HEK293 (cell line): ENCODE data around the gene CACHD1.

Experiments
- CTCF ChIA-PET: fragments of 350-600 bp; formaldehyde crosslinking; extraction: SDS; loops from one replicate; lab custom pipeline; 2021; ENCODE audit warnings: antibody characterized with exemption; lab: Yijun Ruan, JAX
- POLR2A ChIA-PET: fragments of 300-600 bp; formaldehyde crosslinking; extraction: SDS; loops from one replicate; lab custom pipeline; 2020; ENCODE audit warnings: antibody characterized with exemption, inconsistent platforms; lab: Yijun Ruan, JAX
- H3K27ac ChIP-seq: fragments of 200-500 bp; sonication (Bioruptor generic); 2 replicates; pipeline ENCODE4 v1.5.1; 2014; ENCODE audit warnings: low read depth, low read length, control low read depth, inconsistent platforms; ENCODE audit errors: extremely low read depth
- H3K36me3 ChIP-seq, 2 experiments: fragments of 200-500 bp in 1 of 2; sonication (Bioruptor generic) in 1 of 2; 1 replicate in 1 of 2; 2 replicates in 1 of 2; pipeline ENCODE4 v1.5.1; 2014 to 2017; ENCODE audit warnings: inconsistent platforms in 2 of 2, low read length in 2 of 2; ENCODE audit not compliant: control insufficient read depth in 2 of 2, insufficient read depth in 1 of 2
- H3K4me1 ChIP-seq: fragments of 200-500 bp; sonication (Bioruptor generic); 2 replicates; pipeline ENCODE4 v1.5.1; 2014; ENCODE audit warnings: mild to moderate bottlenecking, low read length, inconsistent platforms; ENCODE audit not compliant: control insufficient read depth, insufficient read depth
- H3K4me3 ChIP-seq: 2 replicates; pipeline ENCODE4 v1.5.1; 2011; ENCODE audit warnings: low read depth, mild to moderate bottlenecking, control low read depth, low read length, moderate library complexity
- H3K9me3 ChIP-seq: fragments of 200-500 bp; sonication (Bioruptor generic); 2 replicates; pipeline ENCODE4 v1.5.1; 2014; ENCODE audit warnings: low read depth, low read length, inconsistent platforms; ENCODE audit not compliant: control insufficient read depth, insufficient read depth
- ATF2 ChIP-seq: fragments of 450-650 bp; formaldehyde crosslinking; IDR thresholded peaks from 2 replicates; pipeline ENCODE4 v1.5.1; 2016; ENCODE audit warnings: missing biosample characterization, missing genetic modification characterization, low read depth
- BCL11A ChIP-seq: fragments of 450-650 bp; formaldehyde crosslinking; IDR thresholded peaks from 2 replicates; pipeline ENCODE4 v1.5.1; 2016; ENCODE audit warnings: low read depth, missing biosample characterization, missing genetic modification characterization
- GFI1B ChIP-seq: fragments of 450-650 bp; formaldehyde crosslinking; IDR thresholded peaks from 2 replicates; pipeline ENCODE4 v1.5.1; 2016; ENCODE audit warnings: missing biosample characterization, missing genetic modification characterization
- GLI2 ChIP-seq: fragments of 450-650 bp; formaldehyde crosslinking; IDR thresholded peaks from 2 replicates; pipeline ENCODE4; 2017; ENCODE audit warnings: missing biosample characterization, missing genetic modification characterization, low read depth, borderline replicate concordance
- INSM2 ChIP-seq: fragments of 450-650 bp; formaldehyde crosslinking; IDR thresholded peaks from 2 replicates; pipeline ENCODE4 v1.5.1; 2016; ENCODE audit warnings: missing biosample characterization, missing genetic modification characterization
- MZF1 ChIP-seq: fragments of 450-650 bp; formaldehyde crosslinking; IDR thresholded peaks from 2 replicates; pipeline ENCODE4 v1.5.1; 2017; ENCODE audit warnings: missing biosample characterization, missing genetic modification characterization, borderline replicate concordance
- OSR2 ChIP-seq: fragments of 450-650 bp; formaldehyde crosslinking; IDR thresholded peaks from 2 replicates; pipeline ENCODE4 v1.5.1; 2016; ENCODE audit warnings: missing biosample characterization, missing genetic modification characterization
- PRDM10 ChIP-seq: fragments of 450-650 bp; formaldehyde crosslinking; IDR thresholded peaks from 2 replicates; pipeline ENCODE4 v1.5.1; 2016; ENCODE audit warnings: missing biosample characterization, missing genetic modification characterization
- ZBTB20 ChIP-seq: fragments of 450-650 bp; formaldehyde crosslinking; IDR thresholded peaks from 2 replicates; pipeline ENCODE4 v1.5.1; 2016; ENCODE audit warnings: missing biosample characterization, missing genetic modification characterization
- ZNF10 ChIP-seq: fragments of 450-650 bp; formaldehyde crosslinking; IDR thresholded peaks from 2 replicates; pipeline ENCODE4 v1.5.1; 2017; ENCODE audit warnings: missing biosample characterization, missing genetic modification characterization
- ZNF121 ChIP-seq: fragments of 450-650 bp; formaldehyde crosslinking; IDR thresholded peaks from 2 replicates; pipeline ENCODE4 v1.5.1; 2016; ENCODE audit warnings: missing biosample characterization, missing genetic modification characterization
- ZNF184 ChIP-seq: fragments of 450-650 bp; IDR thresholded peaks from 2 replicates; pipeline ENCODE4 v1.5.1; 2018; ENCODE audit warnings: missing biosample characterization, mild to moderate bottlenecking, missing genetic modification characterization
- ZNF248 ChIP-seq: fragments of 450-650 bp; formaldehyde crosslinking; IDR thresholded peaks from 2 replicates; pipeline ENCODE4 v1.5.1; 2017; ENCODE audit warnings: missing biosample characterization, missing genetic modification characterization
- ZNF423 ChIP-seq: fragments of 450-650 bp; formaldehyde crosslinking; IDR thresholded peaks from 2 replicates; pipeline ENCODE4 v1.5.1; 2016; ENCODE audit warnings: missing biosample characterization, missing genetic modification characterization
- ZNF48 ChIP-seq: fragments of 450-650 bp; formaldehyde crosslinking; IDR thresholded peaks from 2 replicates; pipeline ENCODE4 v1.5.1; 2016; ENCODE audit warnings: missing biosample characterization, missing genetic modification characterization
- ZNF629 ChIP-seq: fragments of 450-650 bp; formaldehyde crosslinking; IDR thresholded peaks from 2 replicates; pipeline ENCODE4 v1.5.1; 2017; ENCODE audit warnings: missing biosample characterization, missing genetic modification characterization
- ZNF692 ChIP-seq: fragments of 450-650 bp; formaldehyde crosslinking; IDR thresholded peaks from 2 replicates; pipeline ENCODE4 v1.5.1; 2016; ENCODE audit warnings: missing biosample characterization, missing genetic modification characterization
- ZSCAN18 ChIP-seq: fragments of 450-650 bp; formaldehyde crosslinking; IDR thresholded peaks from 2 replicates; pipeline ENCODE4 v1.5.1; 2016; ENCODE audit warnings: missing biosample characterization, missing genetic modification characterization
- TF ChIP-seq, protein P1 (sequence below): fragments of 450-650 bp; formaldehyde crosslinking; IDR thresholded peaks from 2 replicates; pipeline ENCODE4 v1.5.1; 2017; ENCODE audit warnings: missing biosample characterization, missing genetic modification characterization
- TF ChIP-seq, protein P2 (sequence below): fragments of 450-650 bp; formaldehyde crosslinking; IDR thresholded peaks from 2 replicates; pipeline ENCODE4 v1.5.1; 2016; ENCODE audit warnings: missing biosample characterization, missing genetic modification characterization

Gene CACHD1

GRCh38 chr1:64508629-64509028, 38.7 kb downstream of the CACHD1 start (continued):
- TF ChIP-seq PRDM10 (tag by site-specific recombination) (no peak), GFI1B (no peak), ATF2 (tag by site-specific recombination) (no peak), MZF1 (tag by site-specific recombination) (no peak), ZBTB20 (tag by site-specific recombination) (no peak), GLI2 (tag by site-specific recombination) (no peak), ZNF48 (tag by site-specific recombination) (no peak), BCL11A (no peak), ZNF692 (tag by site-specific recombination) (no peak)

DNA sequence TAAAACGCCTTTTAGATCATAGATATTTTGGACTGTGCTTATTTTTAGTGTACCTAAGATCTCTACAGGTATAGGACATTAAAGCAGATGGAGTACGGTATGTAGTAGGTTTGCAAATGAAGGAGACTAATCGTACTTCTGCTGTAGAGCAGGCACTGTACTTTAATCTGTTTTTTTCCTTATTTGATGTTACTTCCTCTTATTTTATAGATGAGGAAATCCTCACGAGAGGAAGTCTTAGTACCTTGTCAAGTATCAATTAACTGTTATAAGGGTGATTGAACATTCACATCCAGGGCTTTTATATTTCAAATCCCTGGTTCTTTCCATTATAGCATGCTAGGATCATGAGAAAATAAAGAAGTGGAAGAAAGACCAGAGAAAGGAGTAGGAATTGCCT, 41.1 kb downstream of the CACHD1 start:
- no peaks in the 10 kb centered on the region for H3K36me3 ChIP-seq
- CTCF ChIA-PET, result no interaction called here
- H3K27ac ChIP-seq, result no peak overlapping the region
- no peaks in the 10 kb centered on the region for H3K9me3 ChIP-seq
- H3K4me1 ChIP-seq, result peaks cover 32% of the 10 kb centered on the region
- no peak overlapping the region for H3K4me3 ChIP-seq
- POLR2A ChIA-PET, result no interaction called here
- TF ChIP-seq, protein P1, sequence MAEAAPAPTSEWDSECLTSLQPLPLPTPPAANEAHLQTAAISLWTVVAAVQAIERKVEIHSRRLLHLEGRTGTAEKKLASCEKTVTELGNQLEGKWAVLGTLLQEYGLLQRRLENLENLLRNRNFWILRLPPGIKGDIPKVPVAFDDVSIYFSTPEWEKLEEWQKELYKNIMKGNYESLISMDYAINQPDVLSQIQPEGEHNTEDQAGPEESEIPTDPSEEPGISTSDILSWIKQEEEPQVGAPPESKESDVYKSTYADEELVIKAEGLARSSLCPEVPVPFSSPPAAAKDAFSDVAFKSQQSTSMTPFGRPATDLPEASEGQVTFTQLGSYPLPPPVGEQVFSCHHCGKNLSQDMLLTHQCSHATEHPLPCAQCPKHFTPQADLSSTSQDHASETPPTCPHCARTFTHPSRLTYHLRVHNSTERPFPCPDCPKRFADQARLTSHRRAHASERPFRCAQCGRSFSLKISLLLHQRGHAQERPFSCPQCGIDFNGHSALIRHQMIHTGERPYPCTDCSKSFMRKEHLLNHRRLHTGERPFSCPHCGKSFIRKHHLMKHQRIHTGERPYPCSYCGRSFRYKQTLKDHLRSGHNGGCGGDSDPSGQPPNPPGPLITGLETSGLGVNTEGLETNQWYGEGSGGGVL (tag by site-specific recombination), result no peak
- TF ChIP-seq ZNF248 (no peak), ZNF184 (no peak), ZNF10 (tag by site-specific recombination) (no peak), ZNF121 (tag by site-specific recombination) (no peak), OSR2 (tag by site-specific recombination) (no peak), ZNF423 (no peak), ZNF629 (tag by site-specific recombination) (no peak), INSM2 (no peak), ZSCAN18 (no peak)
- TF ChIP-seq, protein P2, sequence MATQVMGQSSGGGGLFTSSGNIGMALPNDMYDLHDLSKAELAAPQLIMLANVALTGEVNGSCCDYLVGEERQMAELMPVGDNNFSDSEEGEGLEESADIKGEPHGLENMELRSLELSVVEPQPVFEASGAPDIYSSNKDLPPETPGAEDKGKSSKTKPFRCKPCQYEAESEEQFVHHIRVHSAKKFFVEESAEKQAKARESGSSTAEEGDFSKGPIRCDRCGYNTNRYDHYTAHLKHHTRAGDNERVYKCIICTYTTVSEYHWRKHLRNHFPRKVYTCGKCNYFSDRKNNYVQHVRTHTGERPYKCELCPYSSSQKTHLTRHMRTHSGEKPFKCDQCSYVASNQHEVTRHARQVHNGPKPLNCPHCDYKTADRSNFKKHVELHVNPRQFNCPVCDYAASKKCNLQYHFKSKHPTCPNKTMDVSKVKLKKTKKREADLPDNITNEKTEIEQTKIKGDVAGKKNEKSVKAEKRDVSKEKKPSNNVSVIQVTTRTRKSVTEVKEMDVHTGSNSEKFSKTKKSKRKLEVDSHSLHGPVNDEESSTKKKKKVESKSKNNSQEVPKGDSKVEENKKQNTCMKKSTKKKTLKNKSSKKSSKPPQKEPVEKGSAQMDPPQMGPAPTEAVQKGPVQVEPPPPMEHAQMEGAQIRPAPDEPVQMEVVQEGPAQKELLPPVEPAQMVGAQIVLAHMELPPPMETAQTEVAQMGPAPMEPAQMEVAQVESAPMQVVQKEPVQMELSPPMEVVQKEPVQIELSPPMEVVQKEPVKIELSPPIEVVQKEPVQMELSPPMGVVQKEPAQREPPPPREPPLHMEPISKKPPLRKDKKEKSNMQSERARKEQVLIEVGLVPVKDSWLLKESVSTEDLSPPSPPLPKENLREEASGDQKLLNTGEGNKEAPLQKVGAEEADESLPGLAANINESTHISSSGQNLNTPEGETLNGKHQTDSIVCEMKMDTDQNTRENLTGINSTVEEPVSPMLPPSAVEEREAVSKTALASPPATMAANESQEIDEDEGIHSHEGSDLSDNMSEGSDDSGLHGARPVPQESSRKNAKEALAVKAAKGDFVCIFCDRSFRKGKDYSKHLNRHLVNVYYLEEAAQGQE (tag by site-specific recombination), result no peak
